ENCODE data around the gene ANO2.

Gene ANO2

GRCh38 chr12:5808981-5809380, 136.1 kb downstream of the ANO2 start:
- no peak for DNase-seq

- DNase-seq = no peak
Observed at GRCh38 chr12:5807514-5808219, 137.4 kb downstream of the ANO2 start.

DNA sequence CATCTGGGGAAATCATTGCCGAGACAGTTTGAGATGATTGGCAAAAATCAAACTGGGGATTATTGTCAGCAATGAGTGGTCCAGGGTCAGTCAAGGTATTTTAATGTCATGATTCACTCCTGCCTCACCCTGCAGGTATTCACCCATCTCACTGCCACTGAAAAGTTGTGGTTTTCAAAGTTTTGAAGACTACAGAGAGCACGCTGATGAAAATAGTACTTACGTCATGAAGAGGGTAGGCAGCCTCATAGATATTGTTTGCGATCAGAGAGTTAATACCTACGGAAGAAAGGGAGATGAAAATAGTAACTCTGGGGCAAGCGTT, 138.0 kb downstream of the ANO2 start:
- no peak for DNase-seq

GRCh38 chr12:5806371-5807089, 138.5 kb downstream of the ANO2 start:
- DNase-seq = no peak

DNA sequence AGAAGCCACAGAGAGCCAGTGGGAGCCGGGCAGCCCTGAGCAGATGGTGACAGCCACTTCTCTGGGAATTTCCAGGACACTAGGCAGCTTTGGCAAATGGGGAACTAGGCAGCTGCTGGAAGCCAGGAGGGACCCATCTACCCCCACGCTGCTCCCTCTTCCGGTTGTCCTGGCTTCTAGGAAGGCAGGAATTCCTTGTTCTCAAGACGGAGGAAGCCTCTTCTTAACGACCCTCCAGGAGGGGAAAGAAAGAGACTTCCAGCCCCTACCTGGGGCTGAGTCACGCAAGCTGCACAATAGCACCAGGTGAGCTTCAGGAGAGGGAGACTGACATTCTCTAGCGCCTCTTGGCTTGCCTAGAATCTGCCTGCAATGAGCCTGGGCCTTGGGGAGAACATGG, 141.5 kb downstream of the ANO2 start:
- peak; percentile 14 for DNase-seq

- DNase-seq = no peak
Observed at GRCh38 chr12:5798242-5799015, 146.6 kb downstream of the ANO2 start.

DNA sequence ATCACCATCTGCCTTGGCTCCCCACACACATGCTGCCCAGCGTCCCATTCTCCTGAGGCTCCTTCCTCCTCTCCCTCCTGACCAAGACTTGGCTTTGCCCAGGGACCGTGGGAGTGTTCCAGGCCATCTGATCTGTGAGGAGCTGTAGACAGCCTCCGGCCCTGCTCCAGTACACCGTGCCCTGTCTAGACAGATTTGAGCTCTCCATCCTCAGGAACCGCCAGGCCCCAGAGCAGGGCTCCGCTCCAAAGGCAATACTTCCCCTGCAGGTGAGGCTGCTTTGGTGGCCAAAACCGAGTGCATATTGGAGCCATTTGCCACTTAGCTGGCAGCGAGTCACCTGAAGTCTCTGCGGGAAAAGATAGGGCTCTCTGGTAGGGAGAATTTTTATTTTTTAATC, 147.4 kb downstream of the ANO2 start:
- DNase-seq = no peak

DNA sequence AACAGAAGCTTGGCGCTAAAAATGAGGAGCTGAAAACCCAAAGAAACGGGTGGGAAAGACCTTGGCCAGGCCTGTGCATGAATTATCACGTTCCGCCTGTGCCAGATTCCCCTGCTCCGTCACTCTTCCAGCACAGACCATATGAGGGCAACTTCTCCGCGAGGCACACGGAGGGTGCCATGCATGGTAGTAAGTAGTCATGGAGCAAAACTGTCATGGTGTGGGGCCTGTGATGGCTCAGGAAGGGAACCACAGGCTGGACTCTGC, 148.2 kb downstream of the ANO2 start:
- no peak for DNase-seq

- no peak for DNase-seq
Observed at GRCh38 chr12:5796171-5796958, 148.7 kb downstream of the ANO2 start.

DNA sequence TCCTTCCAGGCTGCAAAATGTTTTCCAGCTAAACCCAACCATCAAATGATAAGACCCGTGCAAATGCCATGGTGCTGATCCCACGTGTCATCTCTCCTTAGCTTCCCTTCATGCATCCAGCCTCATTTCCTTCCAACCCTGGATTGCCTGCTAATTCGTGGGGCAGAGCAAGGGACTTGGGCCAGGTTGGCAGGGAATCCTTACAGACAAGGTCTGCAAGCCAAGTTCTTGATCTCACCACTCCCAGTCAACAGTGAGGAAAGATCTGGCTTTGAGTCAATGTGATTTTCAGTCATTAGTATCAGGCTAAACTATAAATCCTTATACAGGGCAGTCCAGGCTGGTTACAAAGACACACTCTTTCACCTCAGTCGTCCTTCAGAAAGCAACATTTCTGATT, 150.9 kb downstream of the ANO2 start:
- DNase-seq = no peak

GRCh38 chr12:5792343-5792742, 152.7 kb downstream of the ANO2 start:
- no peak for DNase-seq

- DNase-seq = no peak
Observed at GRCh38 chr12:5789469-5789968, 155.5 kb downstream of the ANO2 start.

DNA sequence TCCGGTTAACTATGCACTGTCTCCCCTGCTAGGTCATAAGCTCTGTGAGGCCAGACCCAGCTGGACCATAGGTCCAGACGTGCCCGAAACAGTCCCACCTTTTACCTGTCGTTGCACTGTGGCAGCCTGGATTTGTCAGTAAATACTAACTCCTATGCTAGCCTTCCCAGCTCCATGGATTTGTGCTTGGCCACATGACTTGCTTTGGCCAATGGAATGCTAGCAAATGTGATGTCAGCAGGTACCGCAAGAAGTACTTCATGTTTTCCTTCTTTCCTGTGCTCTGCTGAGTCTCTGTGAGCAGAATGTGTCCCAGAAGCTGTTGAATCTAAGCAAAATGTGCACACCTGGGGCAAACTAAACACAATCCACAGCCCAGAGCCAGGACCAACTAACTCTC, 157.2 kb downstream of the ANO2 start:
- no peak for DNase-seq

- no peak for DNase-seq
Observed at GRCh38 chr12:5785601-5786000, 159.5 kb downstream of the ANO2 start.

DNA sequence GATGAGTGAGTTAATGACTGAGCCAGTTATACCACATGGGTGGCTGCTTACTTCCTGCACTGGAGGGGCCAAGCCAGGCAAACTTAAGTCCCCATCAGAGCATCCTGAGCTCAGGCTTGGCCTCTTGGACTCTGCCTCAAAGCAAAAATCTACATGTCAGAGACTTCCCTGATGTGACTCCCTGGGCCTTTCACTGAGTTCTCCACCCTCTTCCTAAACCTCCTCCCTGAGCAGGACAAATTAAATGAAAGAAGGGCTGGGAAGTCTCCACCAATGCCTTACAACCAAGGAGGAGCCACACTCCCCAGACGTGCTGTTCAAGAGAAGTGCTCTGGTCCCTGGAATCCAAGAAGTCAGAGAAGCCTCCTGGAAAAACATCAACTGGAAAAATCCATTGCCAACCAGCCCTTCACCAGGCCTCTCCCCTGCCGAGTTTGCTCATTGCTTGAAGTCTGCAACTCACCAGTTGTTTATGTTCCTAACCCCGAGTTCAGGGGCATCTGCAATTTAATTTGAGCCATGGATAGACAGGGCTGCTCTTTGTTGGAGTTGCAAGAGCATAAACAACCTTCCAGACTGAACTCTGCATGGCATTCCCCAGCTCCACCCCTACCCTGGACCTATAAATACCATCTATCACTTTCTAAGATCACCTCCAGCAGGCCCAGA, 160.5 kb downstream of the ANO2 start:
- DNase-seq = no peak

- no peak for DNase-seq
Observed at GRCh38 chr12:5783289-5783920, 161.7 kb downstream of the ANO2 start.

DNA sequence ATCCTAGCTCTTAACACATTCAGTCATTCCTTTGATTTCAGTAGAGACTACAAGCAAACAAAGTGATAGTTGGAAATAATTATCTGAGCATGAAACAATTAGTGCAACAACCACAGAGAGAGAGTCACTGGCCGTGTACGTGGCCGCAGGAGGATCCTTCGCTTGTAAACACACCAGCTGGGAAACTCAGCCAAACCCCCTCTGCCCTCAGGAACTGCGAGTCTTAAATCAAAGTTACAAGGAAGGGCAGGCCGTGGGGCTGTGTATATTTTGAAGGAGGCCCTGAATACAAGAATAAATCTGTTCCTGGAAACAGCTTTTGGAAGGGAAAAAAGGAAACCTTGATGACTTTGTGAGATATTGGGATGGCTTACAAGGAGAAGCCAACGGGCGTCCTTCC, 164.5 kb downstream of the ANO2 start:
- no peak for DNase-seq

DNA sequence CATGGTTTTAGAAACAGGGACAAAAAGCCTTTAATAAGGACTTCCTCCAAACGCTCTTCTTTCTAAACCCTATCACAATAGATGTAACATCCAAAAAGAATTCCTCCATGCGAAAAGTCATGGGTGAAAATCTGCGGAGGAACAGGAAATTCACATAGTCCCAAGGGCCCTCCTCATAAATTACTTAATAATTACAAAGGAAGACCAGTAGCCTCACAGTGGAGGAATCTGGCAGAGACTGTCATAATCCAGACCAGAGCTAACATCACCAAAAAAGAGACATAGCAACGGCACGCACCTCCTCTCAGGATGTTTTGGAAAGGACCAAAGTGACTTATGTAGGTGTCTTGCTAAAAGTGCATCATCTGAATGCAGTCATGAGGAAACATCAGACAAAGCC, 165.7 kb downstream of the ANO2 start:
- no peak for DNase-seq

DNA sequence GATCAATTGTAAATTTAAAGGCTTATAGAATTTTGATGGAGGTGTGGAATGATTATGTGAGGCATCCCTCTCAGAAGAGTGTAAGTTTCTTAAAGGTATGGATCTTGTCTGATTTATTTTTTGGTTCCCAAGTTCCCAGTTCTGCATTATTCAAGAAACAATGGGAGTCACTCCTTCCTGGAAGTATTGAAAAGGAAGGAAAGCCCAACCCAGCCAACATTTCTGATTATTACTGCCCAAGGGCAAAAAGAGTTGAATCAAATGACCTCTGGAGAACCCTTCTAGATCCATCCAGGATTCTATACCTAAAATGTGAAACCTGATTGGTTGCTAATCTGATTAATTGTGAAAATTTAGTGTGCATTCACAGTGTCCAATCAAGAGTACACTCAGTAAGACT, 166.2 kb downstream of the ANO2 start:
- DNase-seq = no peak

DNA sequence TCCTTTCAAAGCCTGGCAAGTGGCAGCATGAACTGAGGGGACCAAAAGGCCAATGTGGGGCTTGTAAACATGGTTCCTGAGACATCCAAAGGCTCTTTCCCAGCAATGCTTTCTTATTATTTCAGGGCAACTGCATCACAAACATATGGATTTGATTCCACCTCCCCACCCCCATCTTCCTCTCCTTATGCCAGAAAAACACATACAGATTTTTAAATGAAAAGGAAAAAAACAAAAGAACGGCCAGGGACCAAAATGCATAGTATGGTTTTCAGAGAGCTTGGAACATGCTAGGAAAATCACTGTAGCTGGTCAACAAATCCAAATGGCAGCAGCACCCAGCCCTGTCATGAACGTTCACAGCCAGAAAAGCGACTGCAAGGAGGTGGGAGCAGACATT, 167.6 kb downstream of the ANO2 start:
- DNase-seq = no peak

DNA sequence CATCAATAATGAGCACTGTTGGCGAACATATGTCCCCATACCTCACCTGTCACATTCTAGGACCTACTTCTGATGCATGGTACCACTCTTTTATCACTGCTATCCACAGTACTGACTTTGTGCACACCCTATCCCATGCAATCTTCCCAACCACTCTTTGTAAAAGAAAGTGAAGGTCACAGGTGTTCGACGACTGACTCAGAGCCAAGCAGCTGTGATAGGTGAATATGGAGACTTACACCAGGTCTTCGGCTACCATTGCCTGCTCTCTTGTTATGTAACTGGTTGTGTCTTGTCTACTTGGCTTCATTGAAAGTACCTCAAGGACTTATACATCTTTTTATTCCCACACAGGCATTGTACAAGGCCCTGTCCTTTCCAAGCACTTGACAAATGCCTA, 169.0 kb downstream of the ANO2 start:
- DNase-seq = no peak

- DNase-seq = no peak
Observed at GRCh38 chr12:5773550-5773949, 171.5 kb downstream of the ANO2 start.

Measured in NCI-H524 treated with DMSO at 0.1 percent for 48 hours (cell line).